ENCODE data around the gene PCNX4. TPM values are rescaled to one million over a fixed set of nuclear protein-coding genes. Genes with fewer than 3 reads are reported as not detected.

The PCNX4 gene
- total RNA-seq, 2 experiments from 2014 or later = 17.3 to 21.0 TPM

- H3K27ac Mint-ChIP-seq = no peak overlapping the region
- intact Hi-C loops (cut with DNase I, micrococcal nuclease) = loop anchor here in 1 of 2 experiments (5.0 kb wide), 1 partner anchor 40 kb away; the partner anchor contains the start of gene PPM1A
- no peaks in the 10 kb centered on the region for H3K4me1 Mint-ChIP-seq (ENCODE audit: low read depth)
- Histone ChIP-seq H3K4me1 (ENCODE audit: insufficient read depth, low read length) (no peaks in the 10 kb centered on the region), H3K27ac (ENCODE audit: low read depth in 1 of 2, low read length in 2 of 2) (no peak overlapping the region), H3K36me3 (ENCODE audit: insufficient read depth, low read length) (no peaks in the 10 kb centered on the region), H3K4me3 (ENCODE audit: low read length) (no peak overlapping the region), H3K27me3 (ENCODE audit: control insufficient read depth in 1 of 2, insufficient read depth in 2 of 2, low read length in 2 of 2) (peaks cover 0 to 6% of the 10 kb centered on the region in 2 experiments), H3K9me3 (ENCODE audit: control insufficient read depth in 1 of 2, insufficient read depth in 1 of 2, low read length in 2 of 2) (no peaks in the 10 kb centered on the region)
- ATAC-seq (ENCODE audit: poor library complexity) (no peak), DNase-seq (peak in 2 of 14 experiments; percentile 27 to 41)
- ChIA-PET POLR2A (no interaction called here), CTCF (interaction anchor here (1.5 kb wide), 1 partner anchor 124 kb away, joined by 3 read pairs; no protein-coding TSS in a partner anchor)
- H3K9me3 Mint-ChIP-seq = no peaks in the 10 kb centered on the region
- H3K36me3 Mint-ChIP-seq (ENCODE audit: low read depth) = no peaks in the 10 kb centered on the region
- no peak for TF ChIP-seq CTCF (IDR thresholded peaks at IDR 0.05)
- no peak overlapping the region for H3K4me3 Mint-ChIP-seq
- H3K27me3 Mint-ChIP-seq = peaks cover 26% of the 10 kb centered on the region
Measured at GRCh38 chr14:60206837-60207533, 115.3 kb downstream of the PCNX4 start.

GRCh38 chr14:60210703-60211102 lies 119.0 kb downstream of the PCNX4 start:
- DNase-seq (no peak), ATAC-seq (ENCODE audit: poor library complexity) (no peak)
- no peak overlapping the region for H3K4me3 Mint-ChIP-seq
- H3K27ac ChIP-seq (ENCODE audit: low read depth in 1 of 2, low read length in 2 of 2) = no peak overlapping the region
- ChIA-PET POLR2A (no interaction called here), CTCF (no interaction called here)
- peaks cover 10% of the 10 kb centered on the region for H3K27me3 Mint-ChIP-seq
- intact Hi-C loops (cut with DNase I, micrococcal nuclease) = no loop called here
- no peaks in the 10 kb centered on the region for H3K9me3 ChIP-seq (ENCODE audit: control insufficient read depth in 1 of 2, insufficient read depth in 1 of 2, low read length in 2 of 2)
- no peak overlapping the region for H3K4me3 ChIP-seq (ENCODE audit: low read length)
- H3K27me3 ChIP-seq (ENCODE audit: control insufficient read depth in 1 of 2, insufficient read depth in 2 of 2, low read length in 2 of 2) = peaks cover 0 to 6% of the 10 kb centered on the region in 2 experiments
- H3K36me3 Mint-ChIP-seq (ENCODE audit: low read depth) = no peaks in the 10 kb centered on the region
- no peak for TF ChIP-seq CTCF (IDR thresholded peaks at IDR 0.05)
- H3K36me3 ChIP-seq (ENCODE audit: insufficient read depth, low read length) = no peaks in the 10 kb centered on the region
- no peaks in the 10 kb centered on the region for H3K4me1 ChIP-seq (ENCODE audit: insufficient read depth, low read length)
- H3K27ac Mint-ChIP-seq = no peak overlapping the region
- H3K4me1 Mint-ChIP-seq (ENCODE audit: low read depth) = no peaks in the 10 kb centered on the region
- no peaks in the 10 kb centered on the region for H3K9me3 Mint-ChIP-seq

- POLR2A ChIA-PET = no interaction called here
- Mint-ChIP-seq H3K4me3 (no peak overlapping the region), H3K27me3 (peaks cover 8% of the 10 kb centered on the region), H3K27ac (no peak overlapping the region), H3K36me3 (ENCODE audit: low read depth) (no peaks in the 10 kb centered on the region), H3K9me3 (no peaks in the 10 kb centered on the region), H3K4me1 (ENCODE audit: low read depth) (no peaks in the 10 kb centered on the region)
- ATAC-seq (ENCODE audit: poor library complexity) (no peak), DNase-seq (no peak)
- TF ChIP-seq CTCF (IDR thresholded peaks at IDR 0.05) = no peak
- H3K27me3 ChIP-seq (ENCODE audit: control insufficient read depth in 1 of 2, insufficient read depth in 2 of 2, low read length in 2 of 2) = peaks cover 0 to 5% of the 10 kb centered on the region in 2 experiments
- intact Hi-C loops (cut with DNase I, micrococcal nuclease) = no loop called here
- no peaks in the 10 kb centered on the region for H3K4me1 ChIP-seq (ENCODE audit: insufficient read depth, low read length)
- H3K9me3 ChIP-seq (ENCODE audit: control insufficient read depth in 1 of 2, insufficient read depth in 1 of 2, low read length in 2 of 2) = no peaks in the 10 kb centered on the region
- no peaks in the 10 kb centered on the region for H3K36me3 ChIP-seq (ENCODE audit: insufficient read depth, low read length)
- H3K4me3 ChIP-seq (ENCODE audit: low read length) = no peak overlapping the region
- no peak overlapping the region for H3K27ac ChIP-seq (ENCODE audit: low read depth in 1 of 2, low read length in 2 of 2)
- CTCF ChIA-PET = no interaction called here
Measured at GRCh38 chr14:60211153-60211552, 119.4 kb downstream of the PCNX4 start.

All from CD4-positive, alpha-beta T cell (primary cell).